ENCODE measurements around the gene GPR62. TPM values are rescaled to one million over a fixed set of nuclear protein-coding genes. Genes with fewer than 3 reads are reported as not detected.

Gene GPR62
- total RNA-seq, 1 experiment from 2014 or later, result not detected

GRCh38 chr3:51935886-51936755 lies 19.1 kb upstream of the GPR62 start:
- in situ Hi-C loops (cut with HindIII; ENCODE audit: low pct_unique_long_range_greater_than_20kb, low sequenced_read_pairs), result no loop called here

DNA sequence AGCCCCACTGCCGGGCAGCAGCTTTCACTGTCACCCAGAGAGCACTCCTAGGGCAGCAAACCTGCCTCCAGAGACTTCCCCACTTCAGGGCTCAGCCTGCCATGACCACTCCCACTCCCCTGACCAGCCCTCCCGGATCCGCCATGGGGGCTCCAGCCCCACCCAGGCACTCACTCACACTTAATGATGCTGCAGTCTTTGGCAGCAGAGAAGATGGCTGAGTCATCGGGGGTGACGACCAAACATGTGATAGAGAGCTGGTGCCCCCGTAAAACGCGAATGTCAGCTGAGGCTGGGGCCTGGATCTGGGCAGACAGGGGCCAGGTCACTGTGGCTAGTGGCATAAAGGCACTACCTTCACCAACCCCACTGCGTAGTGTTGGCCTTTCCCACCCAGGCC lies 18.2 kb upstream of the GPR62 start:
- in situ Hi-C loops (cut with HindIII; ENCODE audit: low pct_unique_long_range_greater_than_20kb, low sequenced_read_pairs), result no loop called here
- DNase-seq (ENCODE audit: low read depth), result no peak

More at GRCh38 chr3:51935886-51936755, 19.1 kb upstream of the GPR62 start:
- DNase-seq (ENCODE audit: low read depth), result no peak

GRCh38 chr3:51937611-51938450 lies 17.4 kb upstream of the GPR62 start:
- in situ Hi-C loops (cut with HindIII; ENCODE audit: low pct_unique_long_range_greater_than_20kb, low sequenced_read_pairs), result no loop called here
- DNase-seq (ENCODE audit: low read depth), result no peak

DNA sequence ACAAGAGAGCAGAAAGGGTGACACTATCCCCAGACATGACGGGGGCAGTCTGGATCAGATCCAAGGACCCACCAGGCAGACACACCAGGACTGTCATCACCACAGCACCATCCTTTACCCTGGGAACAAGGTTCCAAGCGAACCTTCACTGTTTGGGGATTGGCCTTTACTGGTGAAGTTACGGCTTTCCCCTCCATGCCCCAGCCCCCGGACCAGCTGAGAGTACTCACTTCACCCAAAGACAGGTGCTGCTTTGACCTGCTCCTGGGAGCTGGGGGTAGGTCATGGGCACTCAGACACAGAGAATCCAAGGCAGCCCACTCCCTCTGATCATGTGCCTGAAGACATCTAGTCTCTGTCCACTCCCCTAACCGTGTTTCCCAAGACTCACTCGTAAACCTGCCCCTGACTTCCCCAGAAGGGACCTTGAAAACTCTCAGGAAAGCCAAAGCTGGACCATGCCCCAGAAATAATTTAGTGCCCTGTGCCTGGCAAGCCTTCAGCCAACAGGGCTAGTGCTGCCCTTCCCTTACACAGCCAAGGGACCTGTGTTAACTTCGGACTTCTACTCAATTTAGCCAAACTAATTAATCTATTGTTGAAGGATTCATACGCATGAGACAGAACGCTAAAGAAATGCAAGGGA lies 16.3 kb upstream of the GPR62 start:
- in situ Hi-C loops (cut with HindIII; ENCODE audit: low pct_unique_long_range_greater_than_20kb, low sequenced_read_pairs), result no loop called here
- DNase-seq (ENCODE audit: low read depth), result no peak

DNA sequence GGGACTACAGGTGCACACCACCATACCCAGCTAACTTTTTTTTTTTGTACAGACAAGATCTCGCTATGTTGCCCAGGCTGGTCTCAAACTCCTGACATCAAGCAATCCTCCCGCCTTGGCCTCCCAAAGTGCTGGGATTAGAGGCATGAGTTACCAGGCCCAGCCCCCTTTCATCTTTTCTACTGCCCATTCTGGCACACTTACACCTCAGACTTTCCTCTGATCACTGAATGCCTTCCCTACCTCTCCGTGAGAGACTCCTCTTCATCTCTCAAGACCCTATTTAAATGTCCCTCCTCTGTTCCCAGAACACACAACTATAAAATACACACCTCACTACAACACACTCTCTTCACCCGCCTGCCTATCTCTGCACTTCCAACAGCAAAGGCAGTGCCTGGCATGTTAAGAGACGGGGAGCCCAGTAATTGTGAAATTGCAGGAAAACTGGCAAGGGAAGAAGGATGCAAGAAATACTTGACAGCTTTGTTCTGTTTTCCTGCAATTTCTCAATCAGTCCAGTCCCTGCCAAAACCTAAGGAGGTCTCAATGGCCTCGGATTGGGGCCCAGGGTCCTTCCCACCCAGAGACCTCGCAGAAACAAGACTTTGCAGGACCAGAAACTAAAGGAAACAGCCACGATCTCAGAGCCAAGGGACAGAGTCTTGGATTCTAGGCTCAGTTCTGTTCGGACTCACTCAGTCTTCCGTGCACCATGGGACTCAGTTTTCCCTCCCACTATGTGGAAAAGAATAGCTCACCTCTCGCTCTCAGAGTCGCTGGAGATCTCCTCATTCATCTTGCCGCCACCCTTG lies 14.3 kb upstream of the GPR62 start:
- no peak for DNase-seq (ENCODE audit: low read depth)
- in situ Hi-C loops (cut with HindIII; ENCODE audit: low pct_unique_long_range_greater_than_20kb, low sequenced_read_pairs), result no loop called here

DNA sequence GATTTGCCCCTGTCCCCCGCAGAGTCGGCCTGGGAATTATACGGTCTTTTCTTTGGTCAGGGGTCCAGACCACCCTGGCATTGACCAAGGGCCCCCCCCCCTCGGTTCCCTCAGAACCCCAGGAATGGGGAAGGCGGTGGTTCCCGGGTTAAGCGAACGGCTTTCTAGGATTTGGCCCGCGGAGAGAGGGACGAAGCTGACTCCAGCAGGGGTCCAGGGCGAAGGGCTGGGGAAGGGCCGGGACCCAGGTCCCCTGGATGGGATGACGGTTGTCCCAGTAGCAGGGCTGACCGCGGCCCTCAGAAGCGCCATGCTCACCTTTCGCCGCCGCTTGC lies 13.8 kb upstream of the GPR62 start:
- no peak for DNase-seq (ENCODE audit: low read depth)
- in situ Hi-C loops (cut with HindIII; ENCODE audit: low pct_unique_long_range_greater_than_20kb, low sequenced_read_pairs), result no loop called here

DNA sequence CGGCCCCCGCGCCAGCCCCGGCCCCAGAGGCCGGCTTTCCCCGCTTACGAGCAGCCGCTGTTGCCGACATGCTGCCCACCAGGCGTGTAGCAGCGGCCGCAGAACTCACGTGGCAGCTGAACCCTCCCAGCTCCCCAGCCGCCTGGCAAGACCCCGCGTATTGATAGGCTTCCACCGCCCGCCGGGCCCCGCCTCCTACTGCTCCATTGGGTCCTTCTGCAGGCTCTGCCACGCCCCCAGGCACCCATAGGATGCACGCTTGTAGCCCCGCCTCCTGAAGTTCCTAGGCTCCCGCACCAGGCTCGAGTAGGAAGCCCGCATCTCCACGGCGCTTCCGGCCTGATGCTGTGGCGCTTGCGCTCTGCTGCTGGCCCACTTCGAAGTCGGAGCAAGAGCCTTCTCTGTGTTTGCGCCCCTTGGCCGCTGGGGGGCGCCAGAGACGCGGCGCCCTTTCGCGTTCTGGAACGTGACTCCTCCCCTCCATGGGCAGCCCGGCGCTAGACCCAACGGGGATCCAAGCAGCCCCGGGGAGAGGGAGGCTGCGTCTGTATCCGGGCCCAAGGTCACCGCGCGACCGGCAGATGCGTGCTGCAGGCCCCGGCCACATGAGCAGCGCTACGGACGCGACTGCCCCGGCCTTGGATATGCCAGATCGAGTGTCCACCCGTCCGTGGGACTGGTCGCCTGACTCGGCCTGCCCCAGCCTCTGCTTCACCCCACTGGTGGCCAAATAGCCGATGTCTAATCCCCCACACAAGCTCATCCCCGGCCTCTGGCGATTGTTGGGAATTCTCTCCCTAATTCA lies 13.2 kb upstream of the GPR62 start, which contains the start of the genes PARP3 and RRP9:
Gene PARP3, plus strand, starts transcription at position 566 of the 805 bp plus-strand sequence. CDS start 993 bp downstream, outside the sequence.
Gene RRP9, minus strand, starts transcription at position 107 of the 805 bp plus-strand sequence. Its CDS starts 37 bp downstream, at position 70.
- DNase-seq (ENCODE audit: low read depth), result peak; percentile 99
- in situ Hi-C loops (cut with HindIII; ENCODE audit: low pct_unique_long_range_greater_than_20kb, low sequenced_read_pairs), result no loop called here

- in situ Hi-C loops (cut with HindIII; ENCODE audit: low pct_unique_long_range_greater_than_20kb, low sequenced_read_pairs), result no loop called here
- DNase-seq (ENCODE audit: low read depth), result peak; percentile 68
These were observed 12.4 kb upstream of the GPR62 start for GRCh38 chr3:51942603-51943450.

- no peak for DNase-seq (ENCODE audit: low read depth)
- in situ Hi-C loops (cut with HindIII; ENCODE audit: low pct_unique_long_range_greater_than_20kb, low sequenced_read_pairs), result no loop called here
These were observed 11.5 kb upstream of the GPR62 start for GRCh38 chr3:51943451-51944391.

GRCh38 chr3:51944451-51945021 lies 10.6 kb upstream of the GPR62 start:
- DNase-seq (ENCODE audit: low read depth), result no peak
- in situ Hi-C loops (cut with HindIII; ENCODE audit: low pct_unique_long_range_greater_than_20kb, low sequenced_read_pairs), result no loop called here

DNA sequence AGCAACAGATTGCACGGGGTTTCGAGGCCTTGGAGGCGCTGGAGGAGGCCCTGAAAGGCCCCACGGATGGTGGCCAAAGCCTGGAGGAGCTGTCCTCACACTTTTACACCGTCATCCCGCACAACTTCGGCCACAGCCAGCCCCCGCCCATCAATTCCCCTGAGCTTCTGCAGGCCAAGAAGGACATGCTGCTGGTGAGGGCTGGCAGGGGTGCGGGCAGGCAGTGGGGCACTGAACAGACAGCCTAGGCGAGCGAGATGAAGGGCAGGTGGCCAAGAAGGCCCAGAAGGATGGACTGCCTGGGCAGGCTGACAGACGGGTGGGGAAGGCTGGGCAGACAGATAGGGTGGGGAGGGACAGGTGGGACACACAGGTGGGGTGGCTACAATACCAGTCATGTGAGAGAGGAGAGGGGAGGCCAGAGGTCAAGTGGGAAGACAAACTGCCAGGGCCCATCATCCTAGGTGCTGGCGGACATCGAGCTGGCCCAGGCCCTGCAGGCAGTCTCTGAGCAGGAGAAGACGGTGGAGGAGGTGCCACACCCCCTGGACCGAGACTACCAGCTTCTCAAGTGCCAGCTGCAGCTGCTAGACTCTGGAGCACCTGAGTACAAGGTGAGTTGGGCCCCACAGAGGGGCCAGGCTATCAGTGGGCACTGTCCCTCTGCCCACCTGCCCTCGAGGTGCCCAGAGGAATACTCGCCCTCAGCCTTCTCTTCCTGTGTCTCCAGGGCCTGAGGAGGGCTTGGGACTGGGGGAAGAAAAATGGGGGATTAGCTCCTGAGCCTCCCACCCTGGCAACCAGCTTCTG lies 9.9 kb upstream of the GPR62 start:
- no peak for DNase-seq (ENCODE audit: low read depth)
- in situ Hi-C loops (cut with HindIII; ENCODE audit: low pct_unique_long_range_greater_than_20kb, low sequenced_read_pairs), result no loop called here

DNA sequence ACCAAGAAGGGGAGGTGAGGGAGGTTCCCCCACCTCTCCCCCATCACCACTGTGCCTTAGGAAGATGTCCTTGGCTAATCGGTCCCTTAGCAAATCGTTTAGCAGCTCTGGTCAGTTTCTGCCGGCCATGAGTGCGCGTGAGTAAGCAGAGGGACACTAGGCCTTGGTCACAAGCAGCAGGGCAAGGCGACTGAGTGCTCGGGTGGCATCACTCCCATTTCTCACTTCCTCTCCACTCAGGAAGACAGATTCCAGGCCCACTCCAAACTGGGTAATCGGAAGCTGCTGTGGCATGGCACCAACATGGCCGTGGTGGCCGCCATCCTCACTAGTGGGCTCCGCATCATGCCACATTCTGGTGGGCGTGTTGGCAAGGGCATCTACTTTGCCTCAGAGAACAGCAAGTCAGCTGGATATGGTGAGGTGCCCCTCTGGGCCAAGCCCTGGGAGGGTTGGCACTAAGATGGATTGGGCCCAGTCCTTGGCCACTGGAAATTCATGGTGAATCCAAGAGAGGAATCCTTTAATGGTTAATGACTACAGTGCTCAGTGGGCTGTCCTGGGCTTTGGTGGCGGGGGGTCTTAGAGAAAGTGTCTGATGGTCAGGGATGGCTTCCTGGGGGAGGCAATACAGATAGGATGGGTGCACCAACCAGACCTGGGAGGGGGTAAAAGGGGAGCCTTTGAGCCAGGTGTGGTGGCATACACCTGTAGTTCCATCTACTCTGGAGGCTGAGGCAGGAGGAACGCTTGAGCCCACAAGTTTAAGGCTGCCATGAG lies 9.1 kb upstream of the GPR62 start:
- in situ Hi-C loops (cut with HindIII; ENCODE audit: low pct_unique_long_range_greater_than_20kb, low sequenced_read_pairs), result no loop called here
- DNase-seq (ENCODE audit: low read depth), result no peak

- in situ Hi-C loops (cut with HindIII; ENCODE audit: low pct_unique_long_range_greater_than_20kb, low sequenced_read_pairs), result no loop called here
- no peak for DNase-seq (ENCODE audit: low read depth)
These were observed 8.4 kb upstream of the GPR62 start for GRCh38 chr3:51946796-51947195.

All from Caki2 (cell line).